Peyer's patch (tissue), 4 donors: ENCODE data around the gene SEMA5B. TPM values are rescaled to one million over a fixed set of nuclear protein-coding genes. Genes with fewer than 3 reads are reported as not detected.
A peak's percentile ranks its signal among the peaks of the same experiment; 100 is the strongest.

ENCODE experiments used
- DNase-seq, 3 donors: peaks; one replicate each; pipeline ENCODE4 v3.0.0-alpha.2; 2017 to 2019
- H3K27ac ChIP-seq, 4 donors: fragments of 200-600 bp; sonication (generic); one replicate each; pipeline ENCODE4 v1.5.1; 2016 to 2019
- H3K27me3 ChIP-seq, 2 donors: fragments of 200-600 bp; sonication (generic); one replicate each; pipeline ENCODE4 v1.5.1; 2019
- H3K36me3 ChIP-seq, 3 donors: fragments of 200-600 bp; sonication (generic); one replicate each; pipeline ENCODE4 v1.5.1; 2016 to 2019
- H3K4me1 ChIP-seq, 4 donors: fragments of 200-600 bp; sonication (generic); one replicate each; pipeline ENCODE4 v1.5.1; 2016 to 2019
- H3K4me3 ChIP-seq, 4 donors: fragments of 200-600 bp; sonication (generic); 1 replicate in 3 of 4; 2 replicates in 1 of 4; pipeline ENCODE4 v1.5.1; 2016 to 2019; ENCODE audit warnings: mild to moderate bottlenecking in 1 of 4
- H3K9me3 ChIP-seq, 4 donors: fragments of 200-600 bp; sonication (generic); one replicate each; pipeline ENCODE4 v1.5.1; 2016 to 2019; ENCODE audit warnings: mild to moderate bottlenecking in 1 of 4
- CTCF ChIP-seq, 6 experiments: fragments of 450-650 bp in 4 of 6; fragments of 200-600 bp in 2 of 6; sonication (generic) in 1 of 6; IDR thresholded peaks; one replicate each; pipeline ENCODE4 v1.5.1; 2017 to 2019; ENCODE audit warnings: antibody characterized with exemption in 6 of 6, mild to moderate bottlenecking in 3 of 6, moderate library complexity in 1 of 6
- POLR2A ChIP-seq, 2 donors: fragments of 450-650 bp; IDR thresholded peaks; one replicate each; pipeline ENCODE4 v1.5.1; 2017; ENCODE audit warnings: antibody characterized with exemption in 2 of 2, mild to moderate bottlenecking in 2 of 2, moderate library complexity in 2 of 2
- total RNA-seq, 4 donors: library from RNA; depleted of rRNA; stranded (reverse); fragments of >200 nt; gene quantifications; one replicate each; pipeline ENCODE4 v1.1.0, GENCODE V29; 2016

The SEMA5B gene
- total RNA-seq, 4 donors from 2014 or later = 0.54 to 6.8 (median 2.5) TPM; not detected in 1

DNA sequence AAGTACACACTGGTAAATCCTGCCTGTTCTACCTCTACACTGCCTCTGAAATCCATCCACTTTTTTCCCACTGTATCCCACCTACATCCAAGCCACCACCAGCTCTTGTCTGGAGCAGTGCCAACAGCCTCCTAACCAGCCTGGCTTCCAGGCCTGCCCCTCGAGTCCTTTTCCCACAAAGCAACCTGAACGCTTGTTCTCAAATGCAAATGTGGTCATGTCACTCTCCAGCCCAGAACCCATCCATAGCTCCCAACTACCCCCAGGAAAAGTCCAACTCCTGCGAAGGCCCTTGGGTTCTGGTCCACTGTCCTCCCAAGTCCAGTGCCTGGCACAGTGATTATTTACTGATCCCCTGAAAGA lies 83.8 kb downstream of the SEMA5B start:
- no peaks in the 10 kb centered on the region for H3K36me3 ChIP-seq
- peaks cover 0 to 9% (median 0%) of the 10 kb centered on the region in 4 donors for H3K4me1 ChIP-seq
- no peaks in the 10 kb centered on the region for H3K27me3 ChIP-seq
- H3K27ac ChIP-seq = no peak overlapping the region
- H3K4me3 ChIP-seq = no peak overlapping the region
- no peak for DNase-seq
- no peaks in the 10 kb centered on the region for H3K9me3 ChIP-seq
- TF ChIP-seq POLR2A (IDR thresholded peaks at IDR 0.05) = no peak
- TF ChIP-seq CTCF (IDR thresholded peaks at IDR 0.05) = no peak

DNA sequence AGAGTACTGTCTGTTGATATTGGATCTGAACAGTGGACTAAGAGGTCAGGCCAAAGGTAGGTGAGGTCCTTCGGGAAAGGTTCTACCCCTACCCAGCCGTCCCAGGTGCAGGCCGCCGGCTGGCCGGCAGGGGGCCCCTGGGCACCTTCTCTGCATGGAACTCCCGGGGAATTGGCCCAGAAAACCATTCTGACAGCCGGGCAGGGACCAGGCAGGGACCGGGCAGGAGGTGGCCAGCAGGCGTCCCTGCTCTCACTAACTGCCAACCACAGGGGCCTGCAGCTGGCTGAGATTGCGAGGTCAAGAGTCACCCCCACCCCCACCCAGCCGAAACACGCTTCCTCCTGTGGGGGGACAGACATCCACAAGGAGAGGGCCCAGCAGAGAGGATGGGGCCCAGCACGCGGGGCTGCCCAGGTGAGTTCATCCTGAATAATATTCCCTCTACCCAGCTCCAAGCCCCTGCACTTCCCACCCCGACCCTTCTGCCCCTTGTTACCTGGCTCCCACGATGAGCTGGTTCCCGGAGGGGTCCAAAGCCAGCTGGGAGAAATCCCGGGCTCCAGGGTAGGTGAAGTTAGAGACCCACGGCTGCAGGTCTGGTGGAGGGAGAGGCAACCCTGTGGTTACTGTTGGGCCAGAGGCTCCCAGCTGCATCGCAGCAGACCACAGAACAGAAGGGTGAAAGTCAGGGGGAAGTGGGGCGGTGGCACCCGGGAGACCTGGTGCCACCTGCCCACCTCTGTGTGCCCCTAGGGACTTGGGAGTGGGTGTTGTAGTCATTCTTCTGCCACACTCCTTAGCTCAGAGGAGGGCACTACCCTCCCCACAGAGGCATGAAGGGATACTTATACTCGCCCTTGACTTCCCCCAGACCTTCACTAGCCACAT lies 84.4 kb downstream of the SEMA5B start:
- H3K4me3 ChIP-seq = no peak overlapping the region
- H3K36me3 ChIP-seq = no peaks in the 10 kb centered on the region
- peaks cover 0 to 9% (median 0%) of the 10 kb centered on the region in 4 donors for H3K4me1 ChIP-seq
- H3K27me3 ChIP-seq = no peaks in the 10 kb centered on the region
- H3K9me3 ChIP-seq = no peaks in the 10 kb centered on the region
- TF ChIP-seq POLR2A (IDR thresholded peaks at IDR 0.05) (no peak), CTCF (IDR thresholded peaks at IDR 0.05) (peak; percentile 16 to 79 (median 71))
- no peak overlapping the region for H3K27ac ChIP-seq
- DNase-seq = peak; percentile 31 to 71 (median 70)

- no peak overlapping the region for H3K27ac ChIP-seq
- H3K4me1 ChIP-seq = peaks cover 0 to 9% (median 0%) of the 10 kb centered on the region in 4 donors
- H3K36me3 ChIP-seq = no peaks in the 10 kb centered on the region
- no peak for DNase-seq
- TF ChIP-seq CTCF (IDR thresholded peaks at IDR 0.05) = no peak
- no peak for TF ChIP-seq POLR2A (IDR thresholded peaks at IDR 0.05)
- H3K4me3 ChIP-seq = no peak overlapping the region
- H3K27me3 ChIP-seq = no peaks in the 10 kb centered on the region
- H3K9me3 ChIP-seq = no peaks in the 10 kb centered on the region
Observed at GRCh38 chr3:122942239-122942638, 85.3 kb downstream of the SEMA5B start.

DNA sequence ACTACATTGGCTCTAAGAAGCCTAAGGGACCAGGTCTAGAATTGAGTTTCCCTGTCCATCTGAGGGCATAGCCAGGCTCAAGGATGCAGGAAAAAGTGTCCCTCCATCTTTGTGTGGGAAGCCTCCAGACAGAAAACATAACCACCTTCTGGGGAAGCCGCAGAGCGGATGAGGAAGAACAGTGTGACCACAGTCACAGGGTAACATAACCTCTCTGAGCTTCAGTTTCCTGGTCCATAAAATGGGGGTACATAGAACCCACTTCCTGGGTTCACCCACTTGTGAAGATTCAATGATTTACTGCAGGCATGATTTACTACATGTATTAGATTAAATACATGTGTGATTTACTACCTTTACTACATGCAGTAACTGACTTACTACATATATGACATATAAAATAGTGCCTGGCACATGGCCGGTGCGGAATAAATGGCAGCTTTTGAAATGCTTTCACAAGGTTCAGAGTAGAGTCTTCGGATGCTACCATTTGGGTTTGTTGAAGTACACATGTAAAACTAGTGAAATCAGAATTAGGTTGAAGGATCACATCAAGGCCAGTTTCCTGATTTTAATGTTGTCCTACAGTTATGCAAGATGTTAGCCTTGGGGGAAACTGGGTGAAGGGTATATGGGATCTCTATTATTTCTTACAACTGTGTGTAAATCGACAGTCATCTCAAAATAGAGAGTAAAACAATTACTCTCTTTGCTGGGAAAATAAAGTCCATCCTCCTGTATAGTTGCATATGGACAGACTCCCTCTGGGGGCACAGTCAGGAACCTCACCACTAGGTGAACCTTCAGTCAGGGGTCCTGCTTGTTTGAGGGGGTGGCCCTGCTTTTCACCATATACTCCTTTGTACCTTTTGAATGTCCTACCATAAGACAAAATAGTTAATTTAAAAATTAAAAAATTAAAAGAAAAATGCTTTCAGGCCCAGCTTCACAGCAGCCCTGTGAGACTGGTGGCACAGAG lies 86.0 kb downstream of the SEMA5B start:
- no peak overlapping the region for H3K27ac ChIP-seq
- no peak for DNase-seq
- no peak for TF ChIP-seq POLR2A (IDR thresholded peaks at IDR 0.05)
- no peak for TF ChIP-seq CTCF (IDR thresholded peaks at IDR 0.05)
- peaks cover 0 to 9% (median 0%) of the 10 kb centered on the region in 4 donors for H3K4me1 ChIP-seq
- H3K9me3 ChIP-seq = no peaks in the 10 kb centered on the region
- no peak overlapping the region for H3K4me3 ChIP-seq
- H3K27me3 ChIP-seq = no peaks in the 10 kb centered on the region
- H3K36me3 ChIP-seq = no peaks in the 10 kb centered on the region

GRCh38 chr3:122940628-122941086 lies 86.9 kb downstream of the SEMA5B start:
- Histone ChIP-seq H3K4me1 (peaks cover 0 to 9% (median 0%) of the 10 kb centered on the region in 4 donors), H3K27me3 (no peaks in the 10 kb centered on the region), H3K36me3 (no peaks in the 10 kb centered on the region), H3K4me3 (no peak overlapping the region), H3K9me3 (no peaks in the 10 kb centered on the region), H3K27ac (no peak overlapping the region)
- DNase-seq = no peak
- TF ChIP-seq CTCF (IDR thresholded peaks at IDR 0.05) = no peak
- no peak for TF ChIP-seq POLR2A (IDR thresholded peaks at IDR 0.05)
